HG03039 (cell line): Measurements from ENCODE around the gene SDS.

Experiments
- ATAC-seq: cut with Tn5 transposase; IDR thresholded peaks from one replicate; pipeline ENCODE4 v1.9.1; 2021; ENCODE audit warnings: mild to moderate bottlenecking, moderate library complexity; ENCODE audit not compliant: unreplicated experiment

SDS gene, protein sequence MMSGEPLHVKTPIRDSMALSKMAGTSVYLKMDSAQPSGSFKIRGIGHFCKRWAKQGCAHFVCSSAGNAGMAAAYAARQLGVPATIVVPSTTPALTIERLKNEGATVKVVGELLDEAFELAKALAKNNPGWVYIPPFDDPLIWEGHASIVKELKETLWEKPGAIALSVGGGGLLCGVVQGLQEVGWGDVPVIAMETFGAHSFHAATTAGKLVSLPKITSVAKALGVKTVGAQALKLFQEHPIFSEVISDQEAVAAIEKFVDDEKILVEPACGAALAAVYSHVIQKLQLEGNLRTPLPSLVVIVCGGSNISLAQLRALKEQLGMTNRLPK

DNA sequence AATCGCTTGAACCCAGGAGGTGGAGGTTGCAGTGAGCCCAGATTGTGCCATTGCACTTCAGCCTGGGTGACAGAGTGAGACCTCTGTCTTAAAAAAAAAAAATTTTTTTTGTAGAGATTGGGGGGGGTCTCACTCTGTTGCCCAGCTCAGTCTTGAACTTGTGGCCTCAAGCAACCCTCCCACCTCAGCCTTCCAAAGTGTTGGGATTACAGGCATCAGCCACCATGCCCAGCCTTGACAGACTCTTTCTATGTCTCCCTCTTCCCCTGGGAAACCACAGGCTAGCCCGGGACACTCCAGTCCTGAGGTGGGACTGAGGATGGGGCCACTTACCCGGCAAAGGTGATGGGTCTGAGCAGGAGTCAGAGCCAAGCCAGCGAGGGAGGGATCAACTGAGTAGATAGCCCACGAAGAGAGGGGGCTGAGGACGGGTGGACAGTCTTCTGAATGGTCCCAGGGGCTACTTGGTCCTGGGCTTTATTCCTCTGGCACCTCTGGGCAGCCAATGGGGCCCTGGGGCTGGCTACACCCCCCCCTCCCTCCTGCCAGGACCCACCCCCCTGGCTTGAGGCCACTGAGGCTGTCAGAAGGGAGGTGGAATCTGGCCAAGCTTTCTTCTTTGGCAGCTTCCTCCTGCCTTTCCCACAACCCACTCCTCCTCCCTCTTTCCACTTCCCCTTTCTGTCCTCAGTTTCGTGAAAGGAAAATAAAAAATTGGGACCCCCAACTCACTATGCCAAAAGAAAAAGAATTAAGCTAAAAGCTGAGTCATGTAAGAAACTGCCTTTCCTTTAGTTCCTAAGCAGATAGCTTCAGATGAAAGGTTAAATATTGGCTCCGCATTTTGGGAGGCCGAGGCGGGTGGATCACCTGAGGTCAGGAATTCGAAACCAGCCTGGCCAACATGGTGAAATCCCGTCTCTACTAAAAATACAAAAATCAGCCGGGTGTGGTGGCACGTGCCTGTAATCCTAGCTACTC, at the start of gene SDS:
Gene SDS, minus strand, starts transcription at position 453 of the 981 bp plus-strand sequence. CDS start 4,179 bp downstream, outside the sequence.
- ATAC-seq = no peak

GRCh38 chr12:113453330-113453729, 49.6 kb upstream of the SDS start:
- no peak for ATAC-seq

DNA sequence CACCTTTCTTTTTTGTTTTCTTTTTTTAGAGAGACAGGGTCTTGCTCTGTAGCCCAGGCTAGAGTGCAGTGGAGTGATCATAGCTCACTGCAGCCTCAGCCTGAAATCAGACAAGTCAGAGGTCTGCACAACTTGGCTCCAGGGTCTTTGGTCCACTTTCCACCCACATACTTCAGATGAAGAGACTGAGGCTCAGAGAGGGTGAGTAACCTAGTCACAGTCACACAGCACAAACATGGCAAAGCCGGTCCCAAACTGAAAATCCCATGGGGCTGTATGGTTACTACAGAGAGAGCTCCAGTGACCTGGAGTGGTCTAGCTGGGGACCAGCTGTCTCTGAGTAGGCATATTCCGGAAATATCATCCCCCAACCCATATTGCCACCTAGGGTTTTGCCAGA, 48.8 kb upstream of the SDS start:
- no peak for ATAC-seq

- no peak for ATAC-seq
Measured at GRCh38 chr12:113449839-113450238, 46.2 kb upstream of the SDS start.

- no peak for ATAC-seq
Measured at GRCh38 chr12:113449299-113449698, 45.6 kb upstream of the SDS start.

- no peak for ATAC-seq
Measured at GRCh38 chr12:113448873-113449272, 45.2 kb upstream of the SDS start.

GRCh38 chr12:113445544-113446171, 42.0 kb upstream of the SDS start:
- ATAC-seq = no peak

DNA sequence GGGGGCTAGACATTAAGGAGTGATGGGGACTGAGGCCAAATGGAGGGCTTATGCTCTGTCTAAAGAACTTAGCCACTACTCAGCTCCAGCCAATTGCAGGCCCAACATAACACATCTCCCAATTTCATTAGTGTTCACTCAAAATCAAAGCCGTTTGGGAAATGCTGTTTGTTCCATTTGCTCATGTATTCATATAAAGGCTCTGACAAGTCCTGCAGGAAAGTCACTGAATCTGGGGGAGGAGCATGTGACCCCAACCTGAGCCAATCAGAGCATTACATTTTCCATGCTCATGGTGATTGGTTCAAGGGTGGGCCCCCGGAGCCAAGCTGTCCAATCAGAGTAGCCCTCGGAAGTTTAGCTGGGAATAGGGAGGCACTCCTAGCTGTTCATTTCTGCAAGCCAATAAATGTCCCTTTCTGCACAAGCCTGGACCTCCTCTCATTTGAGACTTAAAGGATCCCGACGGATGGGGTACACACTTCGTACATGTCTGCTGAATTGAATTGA, 39.4 kb upstream of the SDS start:
- ATAC-seq = no peak

DNA sequence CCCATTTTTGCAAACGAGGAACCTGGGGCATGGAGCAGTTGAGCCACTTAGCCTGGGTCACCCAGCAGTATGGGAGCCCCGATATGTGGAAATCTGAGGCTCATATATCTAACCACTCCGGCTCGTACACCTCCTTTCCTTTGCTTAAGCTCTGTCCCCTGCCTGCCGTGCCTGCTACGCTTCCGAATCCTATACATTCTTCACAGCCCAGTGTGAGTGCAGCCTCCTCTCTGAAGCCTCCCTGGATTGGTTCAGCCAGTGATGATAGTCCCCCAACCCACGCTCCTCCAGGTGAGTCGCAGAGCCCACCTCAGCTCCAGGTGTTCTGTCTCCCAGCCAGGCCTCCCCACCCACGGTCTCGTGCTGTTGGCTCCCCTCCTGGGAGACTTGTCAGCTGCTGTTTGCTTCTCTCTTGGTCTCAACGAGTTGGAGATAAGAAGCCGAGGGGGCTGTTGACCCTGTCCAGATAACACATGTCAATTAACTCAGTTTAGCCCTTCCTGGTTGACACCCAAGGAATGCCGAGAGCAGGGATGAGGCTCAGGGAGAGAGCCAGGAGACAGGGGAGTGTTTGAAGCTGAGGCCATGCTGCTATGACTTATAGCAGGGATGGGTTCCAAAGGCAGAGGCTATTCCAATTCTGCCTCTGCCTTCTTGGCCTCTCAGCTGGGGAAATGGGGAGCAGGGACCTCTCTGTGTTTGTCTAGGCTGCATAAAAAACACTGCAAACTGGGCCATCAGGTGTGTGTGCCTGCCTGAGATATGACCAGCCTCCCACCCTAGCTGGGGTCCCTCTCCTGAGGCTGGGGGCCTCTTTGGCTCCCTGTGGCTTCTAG, 37.5 kb upstream of the SDS start:
- no peak for ATAC-seq

GRCh38 chr12:113440336-113440735, 36.6 kb upstream of the SDS start:
- ATAC-seq = no peak

DNA sequence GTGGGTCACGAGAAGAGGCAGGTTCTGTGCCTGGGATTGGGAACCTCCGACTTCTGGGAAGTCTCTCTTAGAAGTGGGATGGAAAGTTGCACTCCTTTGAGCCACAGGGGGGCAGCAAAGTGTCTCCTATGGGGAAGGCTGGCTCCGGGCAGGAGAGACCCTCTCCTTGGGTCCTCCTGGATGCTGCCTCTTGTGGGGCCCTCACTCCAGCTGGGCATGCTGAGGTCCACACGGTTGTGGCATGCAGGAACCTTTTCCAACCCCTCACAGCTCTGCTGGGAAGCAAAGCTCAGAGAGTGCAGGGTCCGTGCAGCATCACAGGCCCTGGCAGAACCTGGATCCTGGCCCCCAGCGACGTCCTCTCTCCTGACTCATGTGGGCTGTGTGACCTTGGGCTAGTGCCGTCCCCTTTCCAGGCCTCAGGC, 35.9 kb upstream of the SDS start:
- ATAC-seq = no peak

DNA sequence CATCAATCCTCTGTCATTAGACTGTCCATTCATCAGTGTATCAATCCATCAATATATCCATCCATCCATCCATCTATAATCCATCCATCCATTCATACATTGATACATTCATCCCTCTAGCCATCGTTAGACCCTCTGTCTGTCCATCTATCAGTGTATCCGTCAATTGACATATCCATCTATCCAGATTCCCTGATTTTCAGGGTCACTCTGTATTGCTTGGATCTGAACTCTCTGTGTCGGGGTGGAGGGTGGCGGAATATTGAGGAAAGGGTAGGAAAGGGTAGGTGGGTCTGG, 35.6 kb upstream of the SDS start:
- ATAC-seq = no peak

DNA sequence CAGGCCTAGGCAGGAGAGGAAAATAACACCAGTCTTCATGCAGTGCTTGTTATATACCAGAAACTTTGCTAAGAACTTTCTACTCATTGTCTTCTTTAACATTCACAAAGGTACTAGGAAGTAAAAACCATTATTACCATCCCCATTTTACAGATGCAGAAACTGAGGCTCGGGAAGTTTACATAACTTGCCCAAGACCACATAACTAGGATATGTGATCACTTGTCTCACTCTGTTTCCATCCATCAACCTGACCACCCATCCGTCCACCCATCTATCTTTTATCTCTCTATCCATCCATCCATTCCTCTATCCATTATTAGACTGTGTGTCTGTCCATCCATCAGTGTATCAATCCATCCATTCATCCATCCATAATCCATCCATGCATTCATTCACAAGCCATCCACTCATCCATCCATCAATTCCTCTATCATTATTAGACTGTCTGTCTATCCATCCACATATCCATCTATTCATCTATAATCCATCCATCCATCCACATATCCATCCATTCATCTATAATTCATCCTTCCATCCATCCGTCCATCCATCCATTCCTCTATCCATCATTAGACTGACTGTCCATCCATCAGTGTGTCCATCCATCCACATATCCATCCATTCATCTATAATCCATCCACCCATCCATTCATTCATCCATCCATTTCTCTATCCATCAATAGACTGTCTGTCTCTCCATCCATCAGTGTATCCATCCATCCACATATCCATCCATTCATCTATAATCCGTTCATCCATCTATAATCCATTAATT, 35.0 kb upstream of the SDS start:
- no peak for ATAC-seq

GRCh38 chr12:113437729-113438100, 34.0 kb upstream of the SDS start:
- no peak for ATAC-seq

- ATAC-seq = no peak
Measured at GRCh38 chr12:113436993-113437728, 33.5 kb upstream of the SDS start.

DNA sequence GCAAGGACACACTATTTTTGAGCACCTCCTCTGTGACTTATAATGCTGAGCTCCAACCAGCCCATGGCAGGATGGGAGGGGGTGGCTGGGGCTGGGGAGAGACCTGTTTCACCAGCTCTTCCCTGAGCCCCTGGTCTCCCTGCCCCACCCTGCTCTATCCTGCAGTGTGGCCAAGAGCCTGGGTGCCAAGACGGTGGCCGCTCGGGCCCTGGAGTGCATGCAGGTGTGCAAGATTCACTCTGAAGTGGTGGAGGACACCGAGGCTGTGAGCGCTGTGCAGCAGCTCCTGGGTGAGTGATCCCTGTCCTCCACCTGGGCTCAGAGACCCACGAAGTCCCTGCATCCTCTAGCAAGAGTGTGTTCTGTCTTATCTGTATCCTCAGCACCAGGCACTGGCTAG, 32.9 kb upstream of the SDS start:
- ATAC-seq = no peak

- no peak for ATAC-seq
Measured at GRCh38 chr12:113435367-113435766, 31.7 kb upstream of the SDS start.

DNA sequence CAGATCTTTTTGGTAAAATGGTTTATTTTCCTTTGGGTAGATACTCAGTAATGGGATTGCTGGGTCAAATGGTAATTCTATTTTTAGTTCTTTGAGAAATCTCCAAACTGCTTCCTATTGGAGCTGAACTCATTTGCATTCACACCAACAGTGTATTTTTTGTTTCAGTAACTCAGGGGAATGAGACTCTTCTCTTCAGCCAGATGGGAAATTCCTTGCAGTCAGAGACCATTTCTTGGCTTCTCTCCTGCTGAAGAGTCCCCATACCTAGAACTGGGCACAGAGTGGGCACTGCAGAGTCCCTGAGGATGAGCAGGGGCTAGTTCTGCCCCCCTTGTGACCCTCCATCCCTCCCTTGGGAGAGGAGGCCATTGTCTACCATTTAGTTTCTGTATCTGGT, 29.3 kb upstream of the SDS start:
- no peak for ATAC-seq

GRCh38 chr12:113428482-113428881, 24.8 kb upstream of the SDS start:
- no peak for ATAC-seq
